ENCODE data around the gene GLRX3.

GRCh38 chr10:130191380-130191779, 55.2 kb downstream of the GLRX3 start:
- TF ChIP-seq CTCF (IDR thresholded peaks at IDR 0.05; ENCODE audit: insufficient read depth, low read length, poor library complexity, severe bottlenecking) (no peak), EZH2phosphoT487 (conservative IDR thresholded peaks at IDR 0.05; ENCODE audit: low read length) (no peak)
